Lower leg skin (tissue), 4 donors: Measurements from ENCODE around the gene CCDC183. TPM values are rescaled to one million over a fixed set of nuclear protein-coding genes. Genes with fewer than 3 reads are reported as not detected.
"Not testable (repeated sequence)": the region's sequence is repeated elsewhere in the genome, so short reads cannot be mapped to it uniquely, and the experiment has no call there.

ENCODE experiments used
- DNase-seq, 2 donors: peaks; one replicate each; pipeline ENCODE4 v3.0.0-alpha.2; 2019; ENCODE audit warnings: low spot score in 2 of 2
- H3K4me3 ChIP-seq: fragments of 200-600 bp; sonication (generic); 2 replicates; pipeline ENCODE4 v1.5.1; 2017; ENCODE audit warnings: mild to moderate bottlenecking, low read depth; ENCODE audit not compliant: poor library complexity, severe bottlenecking
- POLR2A ChIP-seq, 2 donors: fragments of 450-650 bp; IDR thresholded peaks; one replicate each; pipeline ENCODE4 v1.6.1; 2016 to 2017; ENCODE audit warnings: antibody characterized with exemption in 2 of 2, mild to moderate bottlenecking in 1 of 2, moderate library complexity in 1 of 2
- WGBS, 2 donors: methylation state at CpG; one replicate each; pipeline ENCODE4 v1.1.5; 2018; 5-methylcytosine and 5-hydroxymethylcytosine counted together
- intact Hi-C: fragments of 100-400 bp; cut with DNase I; formaldehyde crosslinking; loops from one replicate; pipeline ENCODE4 v1.15.0; 2023; ENCODE audit warnings: low total_unique reads
- total RNA-seq, 4 donors: library from RNA; depleted of rRNA; stranded (reverse); fragments of >200 nt; gene quantifications; one replicate each; pipeline ENCODE4 v1.1.0, GENCODE V29; 2016
- TF ChIP-seq, protein P1 (sequence below), 3 donors: fragments of 450-650 bp; IDR thresholded peaks; one replicate each; pipeline ENCODE4 v1.5.1; 2016; ENCODE audit warnings: antibody characterized with exemption in 3 of 3, mild to moderate bottlenecking in 3 of 3, moderate library complexity in 2 of 3

Gene CCDC183
- total RNA-seq, 4 donors from 2014 or later, result 0.37 to 9.1 (median 2.0) TPM

DNA sequence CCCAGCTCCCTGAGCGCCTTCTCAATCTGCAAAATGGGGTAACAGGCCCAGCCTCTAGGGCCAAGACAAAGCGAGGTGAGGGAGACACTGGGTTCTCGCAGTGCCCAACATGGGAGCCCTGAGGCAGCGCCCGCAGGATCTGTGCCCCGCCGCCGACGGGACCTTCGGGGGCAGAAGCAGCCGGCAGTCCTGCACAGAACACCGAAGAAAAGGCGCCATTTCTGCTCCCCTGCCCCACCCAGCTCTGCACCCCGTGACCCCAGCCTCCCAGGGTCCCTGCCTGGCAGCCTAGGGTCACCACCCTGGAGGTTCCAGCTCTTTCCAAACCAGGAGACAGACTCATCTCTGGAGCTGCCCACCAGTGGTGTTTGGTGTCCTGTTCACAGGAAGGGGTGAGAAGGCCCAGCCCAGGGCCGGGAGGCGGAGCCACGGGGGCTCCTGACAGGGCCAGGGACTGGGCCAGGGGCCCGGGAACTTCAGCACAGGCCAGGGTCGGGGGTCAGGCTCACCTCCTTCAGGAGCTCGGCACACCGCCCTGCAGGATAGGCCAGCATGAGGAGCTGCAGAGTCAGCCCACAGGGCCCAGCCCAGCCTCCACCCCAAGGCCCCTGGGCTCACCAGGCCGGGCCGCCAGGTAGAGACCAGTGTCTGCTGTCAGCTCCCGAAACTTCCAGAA is 41.4 kb upstream of the CCDC183 start:
- intact Hi-C loops, result no loop called here
- no peak for DNase-seq
- no peak overlapping the region for H3K4me3 ChIP-seq
- WGBS, 2 donors, result 70 to 76% methylated on average over 8 to 19 of the region's 24 CpGs
- no peak for TF ChIP-seq POLR2A (IDR thresholded peaks at IDR 0.05)
- TF ChIP-seq, protein P1, sequence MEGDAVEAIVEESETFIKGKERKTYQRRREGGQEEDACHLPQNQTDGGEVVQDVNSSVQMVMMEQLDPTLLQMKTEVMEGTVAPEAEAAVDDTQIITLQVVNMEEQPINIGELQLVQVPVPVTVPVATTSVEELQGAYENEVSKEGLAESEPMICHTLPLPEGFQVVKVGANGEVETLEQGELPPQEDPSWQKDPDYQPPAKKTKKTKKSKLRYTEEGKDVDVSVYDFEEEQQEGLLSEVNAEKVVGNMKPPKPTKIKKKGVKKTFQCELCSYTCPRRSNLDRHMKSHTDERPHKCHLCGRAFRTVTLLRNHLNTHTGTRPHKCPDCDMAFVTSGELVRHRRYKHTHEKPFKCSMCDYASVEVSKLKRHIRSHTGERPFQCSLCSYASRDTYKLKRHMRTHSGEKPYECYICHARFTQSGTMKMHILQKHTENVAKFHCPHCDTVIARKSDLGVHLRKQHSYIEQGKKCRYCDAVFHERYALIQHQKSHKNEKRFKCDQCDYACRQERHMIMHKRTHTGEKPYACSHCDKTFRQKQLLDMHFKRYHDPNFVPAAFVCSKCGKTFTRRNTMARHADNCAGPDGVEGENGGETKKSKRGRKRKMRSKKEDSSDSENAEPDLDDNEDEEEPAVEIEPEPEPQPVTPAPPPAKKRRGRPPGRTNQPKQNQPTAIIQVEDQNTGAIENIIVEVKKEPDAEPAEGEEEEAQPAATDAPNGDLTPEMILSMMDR (IDR thresholded peaks at IDR 0.05), result no peak

DNA sequence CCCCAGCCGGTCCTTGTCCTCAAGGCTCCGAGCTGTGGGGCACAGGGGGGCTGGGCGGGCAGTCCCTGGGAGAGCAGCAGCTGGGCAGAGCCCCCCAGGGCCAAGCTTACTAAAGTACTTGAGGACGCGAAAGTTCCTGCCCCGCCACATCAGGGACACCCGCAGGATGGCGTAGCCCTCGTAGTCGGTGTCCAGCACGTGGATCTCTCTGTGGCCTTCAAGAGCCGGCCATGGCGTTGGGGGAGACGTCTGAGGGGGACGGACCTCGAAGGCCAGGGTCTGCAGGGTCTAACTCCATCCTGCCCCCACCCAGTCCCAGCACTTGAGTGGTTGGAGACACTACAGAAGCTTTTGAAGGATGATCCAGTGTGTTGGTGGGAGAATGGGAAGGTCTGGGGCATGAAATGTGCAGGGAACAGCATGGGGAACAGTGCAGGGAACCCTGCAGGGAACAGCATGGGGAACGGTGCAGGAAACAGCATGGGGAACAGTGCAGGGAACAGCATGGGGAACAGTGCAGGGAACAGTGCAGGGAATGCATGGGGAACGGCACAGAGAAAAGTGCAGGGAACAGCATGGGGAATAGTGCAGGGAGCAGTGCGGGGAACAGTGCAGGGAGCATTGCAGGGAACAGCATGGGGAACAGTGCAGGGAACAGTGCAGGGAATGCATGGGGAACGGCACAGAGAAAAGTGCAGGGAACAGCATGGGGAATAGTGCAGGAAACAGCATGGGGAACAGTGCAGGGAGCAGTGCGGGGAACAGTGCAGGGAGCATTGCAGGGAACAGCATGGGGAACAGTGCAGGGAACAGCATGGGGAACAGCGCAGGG is 40.6 kb upstream of the CCDC183 start:
- 86 to 88% methylated on average over 22 of the region's 22 CpGs for WGBS, 2 donors
- H3K4me3 ChIP-seq, intact Hi-C loops, DNase-seq: not testable (repeated sequence)

GRCh38 chr9:136756134-136756438 is 40.1 kb upstream of the CCDC183 start:
- no peak for TF ChIP-seq POLR2A (IDR thresholded peaks at IDR 0.05)
- 87 to 88% methylated on average over 4 of the region's 4 CpGs for WGBS, 2 donors
- no peak for DNase-seq
- intact Hi-C loops, result no loop called here
- no peak overlapping the region for H3K4me3 ChIP-seq

- TF ChIP-seq, protein P1 (IDR thresholded peaks at IDR 0.05), result no peak
- no peak for TF ChIP-seq POLR2A (IDR thresholded peaks at IDR 0.05)
- WGBS, 2 donors, result 84 to 87% methylated on average over 18 of the region's 18 CpGs
- H3K4me3 ChIP-seq, result no peak overlapping the region
- DNase-seq, result no peak
- intact Hi-C loops, result no loop called here
Observed at GRCh38 chr9:136756836-136757235, 39.3 kb upstream of the CCDC183 start.

DNA sequence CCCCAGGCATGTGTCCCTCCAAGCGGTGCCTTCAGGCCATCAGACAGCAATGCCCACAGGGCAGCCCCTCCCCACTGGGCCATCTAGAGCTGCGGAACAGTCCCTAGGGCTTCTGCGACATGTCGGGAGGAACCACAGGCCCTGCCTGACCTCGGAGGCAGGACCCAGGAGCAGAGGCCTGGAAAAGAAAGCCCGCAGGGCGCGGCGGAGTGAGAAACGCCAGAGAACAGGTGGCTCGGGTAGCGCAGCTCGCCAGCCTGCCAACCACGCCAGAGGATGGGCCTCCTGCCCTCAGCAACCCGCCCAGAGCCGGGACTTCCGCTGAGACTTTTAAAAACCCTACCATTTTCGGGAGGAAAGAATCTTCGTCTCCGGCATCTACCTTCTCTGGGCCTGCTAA is 38.8 kb upstream of the CCDC183 start:
- DNase-seq, result no peak
- intact Hi-C loops, result no loop called here
- WGBS, 2 donors, result 83 to 86% methylated on average over 15 to 16 of the region's 20 CpGs
- no peak overlapping the region for H3K4me3 ChIP-seq
- TF ChIP-seq, protein P1 (IDR thresholded peaks at IDR 0.05), result no peak
- no peak for TF ChIP-seq POLR2A (IDR thresholded peaks at IDR 0.05)

DNA sequence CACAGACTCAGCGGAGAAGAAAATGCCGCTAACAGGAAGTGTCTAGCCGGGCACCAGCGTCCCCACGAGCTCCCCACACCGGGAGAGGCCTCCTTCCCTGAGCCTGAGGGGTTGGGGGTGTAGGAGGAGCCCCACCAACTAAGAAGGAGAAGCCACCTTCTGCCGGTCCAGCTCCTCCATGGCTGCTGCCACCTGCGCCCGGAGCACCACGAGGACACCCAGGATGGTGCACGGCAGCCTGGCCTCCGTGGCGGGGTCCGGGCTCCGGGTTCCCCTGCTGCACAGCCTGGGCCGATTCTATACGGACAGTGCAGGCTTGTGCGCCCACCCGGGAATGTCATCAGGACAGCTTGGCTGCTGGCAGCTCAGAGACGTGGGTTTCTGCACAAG is 38.4 kb upstream of the CCDC183 start:
- no peak for TF ChIP-seq POLR2A (IDR thresholded peaks at IDR 0.05)
- TF ChIP-seq, protein P1 (IDR thresholded peaks at IDR 0.05), result no peak
- intact Hi-C loops, result no loop called here
- 52 to 80% methylated on average over 3 to 11 of the region's 20 CpGs for WGBS, 2 donors
- DNase-seq, result no peak
- no peak overlapping the region for H3K4me3 ChIP-seq
